Measurements from ENCODE around the gene RETN.

RETN gene

DNA sequence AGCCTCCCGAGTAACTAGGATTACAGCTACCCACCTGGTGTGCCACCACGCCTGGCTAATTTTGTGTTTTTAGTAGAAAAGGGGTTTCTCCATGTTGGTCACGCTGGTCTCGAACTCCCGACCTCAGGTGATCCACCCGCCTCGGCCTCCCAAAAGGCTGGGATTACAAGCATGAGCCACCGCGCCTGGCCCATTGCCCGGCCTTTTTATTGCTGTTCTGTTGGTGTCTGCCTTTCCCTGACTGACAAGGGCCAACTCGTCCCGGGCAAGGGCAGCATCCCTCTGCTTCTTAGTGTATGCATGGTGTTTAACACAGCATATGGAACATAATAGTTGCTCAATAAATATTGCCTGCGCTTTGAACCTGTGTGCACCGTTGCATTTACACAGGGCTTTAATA is 6.2 kb upstream of the RETN start:
- DNase-seq (ENCODE audit: low spot score): no peak
- TF ChIP-seq, protein P1, sequence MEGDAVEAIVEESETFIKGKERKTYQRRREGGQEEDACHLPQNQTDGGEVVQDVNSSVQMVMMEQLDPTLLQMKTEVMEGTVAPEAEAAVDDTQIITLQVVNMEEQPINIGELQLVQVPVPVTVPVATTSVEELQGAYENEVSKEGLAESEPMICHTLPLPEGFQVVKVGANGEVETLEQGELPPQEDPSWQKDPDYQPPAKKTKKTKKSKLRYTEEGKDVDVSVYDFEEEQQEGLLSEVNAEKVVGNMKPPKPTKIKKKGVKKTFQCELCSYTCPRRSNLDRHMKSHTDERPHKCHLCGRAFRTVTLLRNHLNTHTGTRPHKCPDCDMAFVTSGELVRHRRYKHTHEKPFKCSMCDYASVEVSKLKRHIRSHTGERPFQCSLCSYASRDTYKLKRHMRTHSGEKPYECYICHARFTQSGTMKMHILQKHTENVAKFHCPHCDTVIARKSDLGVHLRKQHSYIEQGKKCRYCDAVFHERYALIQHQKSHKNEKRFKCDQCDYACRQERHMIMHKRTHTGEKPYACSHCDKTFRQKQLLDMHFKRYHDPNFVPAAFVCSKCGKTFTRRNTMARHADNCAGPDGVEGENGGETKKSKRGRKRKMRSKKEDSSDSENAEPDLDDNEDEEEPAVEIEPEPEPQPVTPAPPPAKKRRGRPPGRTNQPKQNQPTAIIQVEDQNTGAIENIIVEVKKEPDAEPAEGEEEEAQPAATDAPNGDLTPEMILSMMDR (IDR thresholded peaks at IDR 0.05): no peak
- H3K4me3 ChIP-seq: no peak overlapping the region
- H3K27ac ChIP-seq: no peak overlapping the region

DNA sequence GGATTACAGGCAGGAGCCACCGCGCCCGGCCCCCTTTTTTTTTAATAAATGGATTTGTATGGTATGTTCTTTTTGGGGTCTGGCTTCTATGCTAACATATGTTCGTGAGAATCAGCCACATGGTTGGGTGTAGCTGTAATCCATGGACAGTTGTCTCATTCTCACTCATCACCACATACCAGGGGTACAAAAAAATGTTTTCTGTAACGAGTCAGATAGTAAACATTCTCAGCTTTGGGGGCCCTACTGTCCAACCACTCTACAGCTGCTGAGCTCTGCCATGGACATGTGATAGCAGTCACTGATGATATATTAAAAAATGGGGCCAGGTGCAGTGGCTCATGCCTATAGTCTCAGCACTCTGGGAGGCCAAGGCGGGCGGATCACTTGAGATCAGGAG is 5.1 kb upstream of the RETN start:
- TF ChIP-seq, protein P1 (IDR thresholded peaks at IDR 0.05): no peak
- no peak overlapping the region for H3K27ac ChIP-seq
- H3K4me3 ChIP-seq: no peak overlapping the region
- no peak for DNase-seq (ENCODE audit: low spot score)

DNA sequence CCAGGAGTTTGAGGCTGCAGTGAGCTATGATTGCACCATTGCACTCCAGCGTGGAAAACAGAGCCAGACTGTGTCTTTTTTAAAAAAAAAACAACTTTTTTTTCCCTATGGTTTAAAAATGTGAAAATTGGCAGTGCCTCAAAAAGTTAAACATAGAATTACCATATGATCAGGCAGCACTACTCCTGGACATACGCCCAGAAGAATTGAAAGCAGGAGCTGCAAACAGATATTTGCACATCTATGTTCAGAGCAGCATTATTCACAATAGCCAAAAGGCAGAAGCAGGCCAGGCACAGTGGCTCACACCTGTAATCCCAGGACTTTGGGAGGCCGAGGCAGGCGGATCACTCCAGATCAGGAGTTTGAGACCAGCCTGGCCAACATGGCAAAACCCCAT is 3.8 kb upstream of the RETN start:
- H3K4me3 ChIP-seq: no peak overlapping the region
- no peak overlapping the region for H3K27ac ChIP-seq
- DNase-seq (ENCODE audit: low spot score): no peak
- TF ChIP-seq, protein P1 (IDR thresholded peaks at IDR 0.05): no peak

DNA sequence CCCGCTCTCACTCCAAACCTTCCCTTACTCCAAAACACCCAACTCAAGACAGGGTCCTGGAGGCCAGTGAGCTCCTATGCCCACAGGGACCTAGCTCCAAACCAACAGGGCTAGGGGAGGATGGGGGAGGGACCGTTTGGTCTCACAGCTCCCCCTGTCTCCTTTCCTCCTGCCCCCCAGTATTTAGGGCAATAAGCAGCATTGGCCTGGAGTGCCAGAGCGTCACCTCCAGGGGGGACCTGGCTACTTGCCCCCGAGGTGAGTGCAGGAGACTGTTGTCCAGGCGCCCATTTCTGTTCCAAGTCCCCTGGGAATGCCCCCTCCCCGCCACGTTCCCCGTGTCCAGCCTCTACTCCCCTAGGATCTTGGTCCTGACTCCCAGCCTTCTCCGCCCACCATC is 792 bp downstream of the RETN start:
- TF ChIP-seq, protein P1 (IDR thresholded peaks at IDR 0.05): no peak
- Histone ChIP-seq H3K27ac (no peak overlapping the region), H3K4me3 (no peak overlapping the region)
- DNase-seq (ENCODE audit: low spot score): no peak

DNA sequence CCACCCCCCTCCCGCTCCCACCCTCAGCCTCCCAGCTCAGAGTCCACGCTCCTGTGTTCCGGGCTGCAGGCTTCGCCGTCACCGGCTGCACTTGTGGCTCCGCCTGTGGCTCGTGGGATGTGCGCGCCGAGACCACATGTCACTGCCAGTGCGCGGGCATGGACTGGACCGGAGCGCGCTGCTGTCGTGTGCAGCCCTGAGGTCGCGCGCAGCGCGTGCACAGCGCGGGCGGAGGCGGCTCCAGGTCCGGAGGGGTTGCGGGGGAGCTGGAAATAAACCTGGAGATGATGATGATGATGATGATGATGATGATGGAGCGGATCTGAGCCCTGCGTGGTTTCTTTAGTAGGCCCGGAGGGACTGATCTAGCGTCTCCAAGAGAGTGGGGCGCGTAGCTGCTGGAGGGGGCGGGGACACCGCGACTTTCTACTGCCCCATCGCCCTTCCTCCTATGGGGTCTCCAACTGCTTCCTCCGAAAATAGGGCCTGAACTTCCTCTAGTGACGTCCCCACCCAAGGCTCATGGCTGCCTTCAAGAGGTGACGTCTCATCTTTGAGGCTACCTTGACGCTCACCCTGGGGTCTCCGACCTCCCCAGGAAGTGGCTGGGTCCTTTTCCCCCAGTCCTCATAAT is 1.4 kb downstream of the RETN start:
- no peak for DNase-seq (ENCODE audit: low spot score)
- no peak overlapping the region for H3K4me3 ChIP-seq
- TF ChIP-seq, protein P1 (IDR thresholded peaks at IDR 0.05): no peak
- H3K27ac ChIP-seq: no peak overlapping the region

DNA sequence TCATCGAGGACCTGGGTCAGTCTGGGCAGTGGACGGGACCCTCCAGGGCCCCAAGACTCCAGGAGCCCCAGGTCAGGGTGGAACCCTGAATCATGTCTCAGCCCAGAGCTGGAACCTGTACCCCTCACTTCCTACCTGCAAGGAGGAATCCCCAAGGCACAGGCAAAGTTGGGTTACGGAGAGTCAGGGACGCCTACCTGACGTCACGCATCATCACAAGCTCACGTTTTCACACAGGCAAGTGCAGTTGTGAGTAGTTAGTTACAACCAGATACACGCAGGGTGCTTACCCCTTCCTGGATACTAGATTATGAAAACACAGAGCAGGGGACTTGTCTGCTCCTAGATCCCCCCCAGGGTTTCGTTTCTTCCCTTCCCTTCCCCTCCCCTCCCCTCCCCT is 1.9 kb downstream of the RETN start:
- H3K4me3 ChIP-seq: no peak overlapping the region
- no peak overlapping the region for H3K27ac ChIP-seq
- TF ChIP-seq, protein P1 (IDR thresholded peaks at IDR 0.05): no peak
- DNase-seq (ENCODE audit: low spot score): no peak

DNA sequence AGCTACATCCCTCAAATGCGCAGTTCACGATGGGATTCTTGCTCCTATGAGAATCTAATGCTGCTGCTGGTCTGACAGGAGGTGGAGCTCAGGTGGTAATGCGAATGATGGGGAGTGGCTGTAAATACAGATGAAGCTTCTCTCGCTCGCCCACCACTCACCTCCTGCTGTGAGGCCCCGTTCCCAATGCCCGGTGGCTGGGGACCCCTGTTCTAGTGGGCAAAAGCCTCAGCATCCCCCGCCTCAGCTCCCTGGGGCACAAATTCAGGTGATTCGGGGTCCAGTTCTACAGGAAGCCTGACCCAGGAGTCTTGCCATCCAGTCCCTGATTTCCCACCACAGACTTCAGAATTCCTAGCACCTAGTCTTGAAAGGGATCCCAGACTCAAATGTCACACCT is 3.7 kb downstream of the RETN start:
- TF ChIP-seq, protein P1 (IDR thresholded peaks at IDR 0.05): no peak
- H3K27ac ChIP-seq: no peak overlapping the region
- H3K4me3 ChIP-seq: no peak overlapping the region
- DNase-seq (ENCODE audit: low spot score): no peak
